ENCODE results near the gene EPHB4.

- TF ChIP-seq POLR2A (IDR thresholded peaks at IDR 0.05; ENCODE audit: low read depth, low read length), result no peak
- no peak for TF ChIP-seq CTCF (IDR thresholded peaks at IDR 0.05; ENCODE audit: extremely low read depth in 1 of 2, insufficient read depth in 1 of 2, low read depth in 1 of 2, low read length in 2 of 2)
- TF ChIP-seq EZH2 (IDR thresholded peaks at IDR 0.05; ENCODE audit: borderline replicate concordance, low read depth, low read length, severe bottlenecking), result no peak
- TF ChIP-seq, protein P1, sequence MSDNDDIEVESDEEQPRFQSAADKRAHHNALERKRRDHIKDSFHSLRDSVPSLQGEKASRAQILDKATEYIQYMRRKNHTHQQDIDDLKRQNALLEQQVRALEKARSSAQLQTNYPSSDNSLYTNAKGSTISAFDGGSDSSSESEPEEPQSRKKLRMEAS (IDR thresholded peaks at IDR 0.05; ENCODE audit: insufficient read depth, insufficient read length), result no peak
- TF ChIP-seq POLR2AphosphoS5 (IDR thresholded peaks at IDR 0.05; ENCODE audit: insufficient read depth, low read depth, low read length), result no peak
Measured at GRCh38 chr7:100812729-100813128, 14.6 kb downstream of the EPHB4 start.

Data from endothelial cell of umbilical vein (primary cell).